Measurements from ENCODE around the gene DARS2.

GRCh38 chr1:173824315-173825081 is at the start of gene DARS2, which contains the start of gene CENPL:
- no peak for TF ChIP-seq CTCF (conservative IDR thresholded peaks at IDR 0.05; ENCODE audit: low read depth, low read length)
- TF ChIP-seq EZH2 (IDR thresholded peaks at IDR 0.05; ENCODE audit: low read length, unreplicated experiment) = no peak
